DMS153 treated with DMSO at 0.1 percent for 48 hours (cell line): ENCODE measurements around the gene LTO1.

ENCODE experiments used
- DNase-seq: peaks from one replicate; lab custom pipeline; 2025; ENCODE audit not compliant: unreplicated experiment; lab: John Stamatoyannopoulos, UW

LTO1 gene

GRCh38 chr11:69674886-69675714, at the start of gene LTO1:
Gene LTO1, minus strand, starts transcription at chr11:69675353. Its CDS starts 114 bp downstream, at chr11:69675239.
- DNase-seq = peak; percentile 75

GRCh38 chr11:69721745-69722144, 46.6 kb upstream of the LTO1 start:
- peak; percentile 26 for DNase-seq

- no peak for DNase-seq
These were observed 46.0 kb upstream of the LTO1 start for GRCh38 chr11:69721106-69721505.

GRCh38 chr11:69718912-69719311, 43.8 kb upstream of the LTO1 start:
- no peak for DNase-seq

GRCh38 chr11:69718147-69718546, 43.0 kb upstream of the LTO1 start:
- DNase-seq = peak; percentile 50

GRCh38 chr11:69716891-69717747, 42.0 kb upstream of the LTO1 start:
- no peak for DNase-seq

GRCh38 chr11:69716099-69716498, 40.9 kb upstream of the LTO1 start:
- no peak for DNase-seq

- no peak for DNase-seq
These were observed 40.3 kb upstream of the LTO1 start for GRCh38 chr11:69715446-69715845.

- DNase-seq = no peak
These were observed 37.0 kb upstream of the LTO1 start for GRCh38 chr11:69711822-69712801.

- no peak for DNase-seq
These were observed 33.7 kb upstream of the LTO1 start for GRCh38 chr11:69708736-69709401.

GRCh38 chr11:69707176-69707575, 32.0 kb upstream of the LTO1 start:
- DNase-seq = no peak

- no peak for DNase-seq
These were observed 31.0 kb upstream of the LTO1 start for GRCh38 chr11:69705901-69706787.

GRCh38 chr11:69705351-69705811, 30.2 kb upstream of the LTO1 start:
- DNase-seq = no peak

GRCh38 chr11:69704508-69705253, 29.5 kb upstream of the LTO1 start:
- DNase-seq = no peak

GRCh38 chr11:69703768-69704507, 28.8 kb upstream of the LTO1 start, which contains the start of gene FGF19:
Gene FGF19, minus strand, starts transcription at chr11:69704022. Its CDS starts 146 bp downstream, at chr11:69703876.
- DNase-seq = no peak

- no peak for DNase-seq
These were observed 28.3 kb upstream of the LTO1 start for GRCh38 chr11:69703453-69703767.

- DNase-seq = no peak
These were observed 27.8 kb upstream of the LTO1 start for GRCh38 chr11:69702769-69703452.
